ENCODE results near the gene OGN.
"Not testable (repeated sequence)": the region's sequence is repeated elsewhere in the genome, so short reads cannot be mapped to it uniquely, and the experiment has no call there.

The OGN gene
- total RNA-seq = 0 to 0.12 reads per million in 2 experiments

- DNase-seq (ENCODE audit: low read depth) = no peak
Measured at GRCh38 chr9:92404042-92404836, at the start of gene OGN. Gene OGN (minus strand): TSS chr9:92404578. CDS start chr9:92403407, 1,171 bp downstream.

GRCh38 chr9:92446536-92446935 lies 42.2 kb upstream of the OGN start:
- DNase-seq (ENCODE audit: low read depth) = no peak

- DNase-seq (ENCODE audit: low read depth) = no peak
Measured at GRCh38 chr9:92444841-92445240, 40.5 kb upstream of the OGN start.

GRCh38 chr9:92440751-92441046 lies 36.3 kb upstream of the OGN start:
- no peak for DNase-seq (ENCODE audit: low read depth)

- DNase-seq (ENCODE audit: low read depth) = no peak
Measured at GRCh38 chr9:92439921-92440750, 35.8 kb upstream of the OGN start.

- DNase-seq (ENCODE audit: low read depth) = no peak
Measured at GRCh38 chr9:92438900-92439526, 34.6 kb upstream of the OGN start.

GRCh38 chr9:92435263-92435662 lies 30.9 kb upstream of the OGN start:
- DNase-seq (ENCODE audit: low read depth) = no peak

- no peak for DNase-seq (ENCODE audit: low read depth)
Measured at GRCh38 chr9:92432972-92433548, 28.7 kb upstream of the OGN start.

GRCh38 chr9:92432350-92432749 lies 28.0 kb upstream of the OGN start:
- DNase-seq (ENCODE audit: low read depth) = no peak

GRCh38 chr9:92429836-92430235 lies 25.5 kb upstream of the OGN start:
- DNase-seq (ENCODE audit: low read depth) = no peak

GRCh38 chr9:92426501-92427145 lies 22.2 kb upstream of the OGN start:
- DNase-seq (ENCODE audit: low read depth) = no peak

GRCh38 chr9:92425474-92425873 lies 21.1 kb upstream of the OGN start:
- no peak for DNase-seq (ENCODE audit: low read depth)

- DNase-seq (ENCODE audit: low read depth) = no peak
Measured at GRCh38 chr9:92424340-92424739, 20.0 kb upstream of the OGN start, which contains the start of gene OMD. Gene OMD (minus strand): TSS chr9:92424471. CDS start chr9:92417558, 6,913 bp downstream.

GRCh38 chr9:92423612-92424011 lies 19.2 kb upstream of the OGN start:
- no peak for DNase-seq (ENCODE audit: low read depth)

- DNase-seq (ENCODE audit: low read depth) = no peak
Measured at GRCh38 chr9:92422611-92423338, 18.4 kb upstream of the OGN start.

- no peak for DNase-seq (ENCODE audit: low read depth)
Measured at GRCh38 chr9:92414566-92414965, 10.2 kb upstream of the OGN start.

GRCh38 chr9:92411157-92411556 lies 6.8 kb upstream of the OGN start:
- DNase-seq (ENCODE audit: low read depth) = not testable (repeated sequence)

GRCh38 chr9:92408747-92409478 lies 4.5 kb upstream of the OGN start:
- no peak for DNase-seq (ENCODE audit: low read depth)

GRCh38 chr9:92407818-92408217 lies 3.4 kb upstream of the OGN start:
- no peak for DNase-seq (ENCODE audit: low read depth)

GRCh38 chr9:92406477-92406876 lies 2.1 kb upstream of the OGN start:
- peak; percentile 3 for DNase-seq (ENCODE audit: low read depth)
